Effector memory CD8-positive, alpha-beta T cell (primary cell): ENCODE data around the gene EYA2.

Experiments
- ATAC-seq: fragments of 150-1000 bp; cut with Tn5 transposase; replicated peaks from 2 replicates; pipeline ENCODE4 v1.10.0; 2021; ENCODE audit warnings: mild to moderate bottlenecking, moderate library complexity
- DNase-seq, 3 experiments: peaks; one replicate each; pipeline ENCODE4 v3.0.0; 2021
- H3K27ac Mint-ChIP-seq, 2 donors: one replicate each; pipeline ENCODE4 v1.8.0; 2022; ENCODE audit warnings: mild to moderate bottlenecking in 2 of 2, mixed read lengths in 2 of 2, moderate library complexity in 2 of 2
- H3K27me3 Mint-ChIP-seq, 2 donors: one replicate each; pipeline ENCODE4 v1.8.0; 2022; ENCODE audit warnings: mixed read lengths in 2 of 2
- H3K36me3 Mint-ChIP-seq: one replicate; pipeline ENCODE4 v1.8.0; 2022; ENCODE audit warnings: mild to moderate bottlenecking, moderate library complexity, mixed read lengths; ENCODE audit not compliant: insufficient read depth
- H3K4me1 Mint-ChIP-seq, 2 donors: one replicate each; pipeline ENCODE4 v1.8.0; 2022; ENCODE audit warnings: low read depth in 2 of 2, mixed read lengths in 2 of 2
- H3K4me3 Mint-ChIP-seq, 2 donors: one replicate each; pipeline ENCODE4 v1.8.0; 2022; ENCODE audit warnings: mild to moderate bottlenecking in 2 of 2, mixed read lengths in 2 of 2, moderate library complexity in 2 of 2
- H3K9me3 Mint-ChIP-seq, 2 donors: one replicate each; pipeline ENCODE4 v1.8.0; 2022; ENCODE audit warnings: mixed read lengths in 2 of 2

The EYA2 gene

DNA sequence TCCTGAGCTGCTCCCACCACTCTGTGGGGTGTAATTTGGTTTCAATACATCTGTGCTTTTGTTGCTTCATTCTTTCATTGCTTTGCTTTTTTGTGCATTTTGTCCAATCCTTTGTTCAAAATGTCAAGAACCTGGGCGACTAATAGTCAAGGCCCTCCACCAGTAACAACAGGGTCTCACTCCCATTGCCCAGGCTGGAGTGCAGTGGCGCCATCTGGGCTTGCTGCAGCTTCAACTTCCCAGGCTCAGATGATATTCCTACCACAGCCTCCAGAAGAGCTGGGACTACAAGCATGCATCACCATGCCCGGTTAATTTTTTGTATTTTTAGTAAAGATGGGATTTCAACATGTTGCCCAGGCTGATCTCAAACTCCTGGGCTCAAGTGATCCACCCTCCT lies 169.2 kb downstream of the EYA2 start:
- H3K4me3 Mint-ChIP-seq: no peak overlapping the region
- H3K9me3 Mint-ChIP-seq: no peaks in the 10 kb centered on the region
- no peak overlapping the region for H3K27ac Mint-ChIP-seq
- H3K36me3 Mint-ChIP-seq: no peaks in the 10 kb centered on the region
- no peak for ATAC-seq
- H3K27me3 Mint-ChIP-seq: peaks cover 7 to 40% of the 10 kb centered on the region in 2 donors
- no peak for DNase-seq
- H3K4me1 Mint-ChIP-seq: no peaks in the 10 kb centered on the region

DNA sequence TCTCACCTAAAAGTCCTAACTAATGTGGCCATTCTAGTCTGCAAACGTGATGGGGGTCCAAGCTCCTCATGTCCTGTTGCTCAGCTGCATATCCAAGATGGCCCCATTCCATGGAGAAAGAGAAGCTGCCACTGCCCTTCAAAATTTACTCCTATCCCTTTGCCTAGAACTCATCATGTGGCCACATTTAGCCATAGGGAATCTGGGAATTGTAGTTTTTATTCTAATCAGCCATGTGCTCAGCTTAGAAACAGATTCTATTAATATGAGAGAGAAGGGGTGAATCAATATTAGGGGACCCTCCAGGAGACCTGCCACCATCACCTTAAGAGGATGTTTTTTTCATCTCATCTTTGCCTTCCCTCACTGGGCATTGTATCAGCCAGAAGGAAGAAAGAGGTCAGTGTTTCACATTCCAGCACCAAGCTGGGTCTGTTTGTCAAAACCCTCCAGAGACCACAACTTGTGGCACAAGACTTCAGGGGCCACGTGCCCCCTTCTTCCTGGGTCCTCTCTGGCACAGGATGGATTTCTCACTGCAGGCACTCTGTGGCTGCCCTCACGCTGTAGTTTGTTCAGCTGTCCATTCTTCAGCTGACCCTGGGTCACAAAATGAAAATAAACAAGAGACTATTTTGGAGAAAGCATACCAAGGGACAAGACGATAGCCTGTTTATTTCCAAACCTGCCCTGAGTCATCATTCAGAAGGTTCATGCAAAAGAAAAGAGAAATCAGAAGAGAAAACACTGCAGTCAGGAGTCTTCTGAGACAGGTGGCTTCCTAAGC lies 172.0 kb downstream of the EYA2 start:
- H3K27me3 Mint-ChIP-seq: peaks cover 9 to 31% of the 10 kb centered on the region in 2 donors
- no peak for DNase-seq
- H3K4me3 Mint-ChIP-seq: no peak overlapping the region
- no peak overlapping the region for H3K27ac Mint-ChIP-seq
- H3K36me3 Mint-ChIP-seq: no peaks in the 10 kb centered on the region
- ATAC-seq: no peak
- H3K4me1 Mint-ChIP-seq: no peaks in the 10 kb centered on the region
- H3K9me3 Mint-ChIP-seq: no peaks in the 10 kb centered on the region

DNA sequence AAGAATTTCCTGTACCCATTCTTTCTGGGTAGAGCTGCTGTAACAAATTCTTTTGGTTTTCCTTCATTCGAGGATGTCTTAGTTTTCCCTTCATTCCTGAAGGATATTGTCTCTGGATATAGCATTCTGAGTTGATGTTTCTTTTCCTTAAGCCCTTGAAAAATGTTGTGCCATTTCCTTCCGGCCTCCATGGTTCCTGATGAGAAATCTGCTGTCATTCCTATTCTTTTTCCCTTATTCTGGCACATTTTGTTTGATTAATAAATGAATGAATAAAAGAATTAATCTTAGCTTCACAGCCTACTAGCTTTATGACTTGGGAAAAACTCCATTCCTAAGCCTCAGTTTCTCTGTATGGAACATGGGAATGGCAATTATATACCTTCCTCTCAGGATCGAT lies 173.1 kb downstream of the EYA2 start:
- Mint-ChIP-seq H3K27ac (no peak overlapping the region), H3K36me3 (no peaks in the 10 kb centered on the region), H3K4me3 (no peak overlapping the region), H3K9me3 (no peaks in the 10 kb centered on the region), H3K4me1 (no peaks in the 10 kb centered on the region), H3K27me3 (peaks cover 17 to 28% of the 10 kb centered on the region in 2 donors)
- no peak for ATAC-seq
- DNase-seq: no peak

DNA sequence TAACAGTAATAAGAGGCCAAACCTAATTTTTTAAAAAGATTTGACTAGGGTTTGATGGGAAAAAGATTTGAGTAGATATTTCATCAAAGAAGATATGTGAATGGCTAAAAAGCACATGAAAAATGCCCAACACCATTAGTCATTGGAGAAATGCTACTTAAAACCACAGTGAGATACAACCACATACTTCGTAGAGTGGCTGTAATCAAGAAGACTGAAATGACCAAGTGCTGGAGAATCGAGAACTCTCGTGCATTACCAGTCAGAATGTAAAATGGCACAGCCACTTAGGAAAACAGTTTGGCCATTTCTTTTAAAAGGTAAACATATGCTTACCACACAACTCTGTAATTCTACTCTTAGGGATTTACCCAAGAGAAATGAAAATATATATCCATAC lies 175.5 kb downstream of the EYA2 start:
- Mint-ChIP-seq H3K4me3 (no peak overlapping the region), H3K9me3 (no peaks in the 10 kb centered on the region), H3K4me1 (no peaks in the 10 kb centered on the region), H3K27ac (no peak overlapping the region), H3K36me3 (peaks cover 4% of the 10 kb centered on the region), H3K27me3 (peaks cover 10 to 35% of the 10 kb centered on the region in 2 donors)
- ATAC-seq: no peak
- DNase-seq: no peak

DNA sequence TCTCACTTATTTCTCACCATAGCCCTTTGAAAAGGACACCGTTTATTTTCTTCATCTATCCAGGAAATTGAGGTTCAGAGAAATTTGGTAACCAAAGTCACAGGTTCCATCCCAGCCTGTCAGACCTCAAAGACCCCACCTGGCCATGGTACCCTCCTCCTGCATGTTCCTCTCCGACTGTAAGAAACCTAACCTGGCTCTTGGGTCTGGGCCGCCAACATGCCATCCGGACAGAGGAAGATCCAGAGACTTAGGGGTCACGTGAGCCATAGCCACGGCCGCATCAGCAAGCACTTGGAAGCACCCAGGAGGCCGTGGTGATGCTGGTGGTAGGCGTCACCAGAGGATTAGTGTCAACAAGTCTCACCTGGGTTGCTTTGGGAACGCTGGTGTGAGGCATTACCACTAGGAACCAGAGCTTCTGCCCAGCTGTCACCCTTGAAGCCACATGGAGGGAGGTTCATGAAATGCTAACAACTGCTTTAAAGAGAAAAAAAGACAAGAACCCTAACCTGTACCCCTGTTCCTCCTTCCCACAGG lies 177.1 kb downstream of the EYA2 start:
- ATAC-seq (no peak), DNase-seq (no peak)
- Mint-ChIP-seq H3K4me3 (no peak overlapping the region), H3K27me3 (peaks cover 10 to 26% of the 10 kb centered on the region in 2 donors), H3K4me1 (no peaks in the 10 kb centered on the region), H3K9me3 (no peaks in the 10 kb centered on the region), H3K36me3 (peaks cover 4% of the 10 kb centered on the region), H3K27ac (no peak overlapping the region)

DNA sequence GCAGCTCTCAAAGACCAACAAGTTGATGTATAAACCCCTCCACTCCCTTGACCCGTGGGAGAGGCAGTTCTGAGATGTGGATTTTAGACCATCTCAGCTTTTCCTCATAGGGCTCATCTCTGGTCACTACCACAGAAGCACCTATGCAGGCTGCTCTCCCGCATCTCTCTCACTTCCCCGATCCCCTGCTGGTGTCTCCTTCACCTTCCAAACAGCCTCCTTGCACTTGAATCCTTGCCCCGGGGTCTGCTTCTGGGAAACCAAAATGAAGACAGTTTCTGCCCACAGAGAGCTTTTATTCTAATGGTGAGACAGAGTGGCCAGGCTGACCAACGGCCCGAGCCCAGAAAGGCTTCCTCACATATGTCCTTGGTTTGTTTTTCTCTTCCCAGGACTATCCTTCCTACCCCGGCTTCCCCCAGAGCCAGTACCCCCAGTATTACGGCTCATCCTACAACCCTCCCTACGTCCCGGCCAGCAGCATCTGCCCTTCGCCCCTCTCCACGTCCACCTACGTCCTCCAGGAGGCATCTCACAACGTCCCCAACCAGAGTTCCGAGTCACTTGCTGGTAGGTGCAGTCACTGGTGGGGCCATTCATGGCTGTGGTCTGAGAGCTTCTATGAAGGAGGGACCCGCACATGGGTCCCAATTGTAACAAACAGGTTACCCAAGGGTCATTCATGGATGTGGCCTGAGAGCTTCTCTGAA lies 179.3 kb downstream of the EYA2 start:
- H3K9me3 Mint-ChIP-seq: no peaks in the 10 kb centered on the region
- H3K4me3 Mint-ChIP-seq: no peak overlapping the region
- ATAC-seq (no peak), DNase-seq (no peak)
- no peak overlapping the region for H3K27ac Mint-ChIP-seq
- peaks cover 4% of the 10 kb centered on the region for H3K36me3 Mint-ChIP-seq
- no peaks in the 10 kb centered on the region for H3K4me1 Mint-ChIP-seq
- peaks cover 17 to 41% of the 10 kb centered on the region in 2 donors for H3K27me3 Mint-ChIP-seq

DNA sequence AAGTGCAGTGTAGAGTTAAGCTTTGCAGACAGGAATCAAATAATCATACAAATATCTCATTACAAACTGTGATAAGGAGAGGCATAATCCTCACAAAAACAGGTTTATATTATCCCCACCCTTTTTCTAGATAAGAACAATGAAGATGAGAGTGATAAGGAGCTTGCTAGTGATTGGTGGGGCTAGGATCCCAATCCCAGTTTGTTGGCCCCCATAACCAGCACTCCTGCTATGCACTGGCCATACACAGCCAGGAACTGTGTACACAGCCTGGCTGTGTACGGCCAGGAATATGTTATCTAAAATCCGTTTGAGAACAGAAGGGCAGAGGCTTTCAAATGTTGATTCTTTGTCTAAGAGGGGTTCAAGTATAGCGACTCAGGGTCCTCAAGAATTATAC lies 180.6 kb downstream of the EYA2 start:
- Mint-ChIP-seq H3K4me1 (no peaks in the 10 kb centered on the region), H3K9me3 (no peaks in the 10 kb centered on the region)
- no peak for ATAC-seq

DNA sequence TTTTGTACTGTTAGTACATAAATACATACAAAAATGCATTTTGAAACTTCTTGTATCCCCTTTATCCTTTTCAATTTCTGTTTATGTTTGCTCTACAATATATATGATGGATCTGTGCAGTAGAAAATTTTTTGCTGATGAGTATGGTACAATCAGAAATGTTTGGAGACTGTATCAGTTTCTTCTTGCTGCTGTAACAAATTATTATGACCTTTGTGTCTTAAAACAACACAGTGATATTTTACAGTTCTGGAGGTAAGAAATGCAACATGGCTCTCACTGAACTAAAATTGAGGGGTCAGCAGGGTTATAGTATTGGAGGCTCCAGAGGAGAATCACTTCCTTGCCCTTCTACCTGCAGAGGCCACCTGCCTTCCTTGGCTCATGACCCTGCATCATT lies 184.4 kb downstream of the EYA2 start:
- DNase-seq (no peak), ATAC-seq (no peak)
- H3K4me3 Mint-ChIP-seq: no peak overlapping the region
- no peaks in the 10 kb centered on the region for H3K4me1 Mint-ChIP-seq
- no peaks in the 10 kb centered on the region for H3K36me3 Mint-ChIP-seq
- peaks cover 32 to 35% of the 10 kb centered on the region in 2 donors for H3K27me3 Mint-ChIP-seq
- H3K9me3 Mint-ChIP-seq: no peaks in the 10 kb centered on the region
- no peak overlapping the region for H3K27ac Mint-ChIP-seq

More for the DNA sequence above, 180.6 kb downstream of the EYA2 start:
- Mint-ChIP-seq H3K36me3 (peaks cover 4% of the 10 kb centered on the region), H3K4me3 (no peak overlapping the region), H3K27me3 (peaks cover 30 to 41% of the 10 kb centered on the region in 2 donors), H3K27ac (no peak overlapping the region)
- no peak for DNase-seq

DNA sequence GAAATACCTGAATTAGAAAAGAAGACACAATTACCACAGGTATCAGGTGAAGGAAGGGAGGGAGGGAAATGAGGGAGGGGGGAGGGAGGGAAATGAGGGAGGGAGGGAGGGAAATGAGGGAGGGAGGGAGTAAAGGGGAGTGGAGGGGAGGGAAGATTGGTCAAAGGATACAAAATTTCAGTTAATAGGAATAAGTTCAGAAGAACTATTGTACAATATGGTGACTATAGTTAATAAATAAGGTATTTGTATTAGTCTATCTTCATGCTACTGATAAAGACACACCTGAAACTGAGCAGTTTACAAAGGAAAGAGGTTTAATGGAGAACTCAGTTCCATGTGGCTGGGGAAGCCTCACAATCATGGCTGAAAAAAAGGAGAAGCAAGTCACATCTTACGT lies 185.7 kb downstream of the EYA2 start:
- DNase-seq: no peak
- Mint-ChIP-seq H3K9me3 (no peaks in the 10 kb centered on the region), H3K36me3 (no peaks in the 10 kb centered on the region), H3K27ac (no peak overlapping the region), H3K4me3 (no peak overlapping the region), H3K27me3 (peaks cover 32% of the 10 kb centered on the region in 2 donors), H3K4me1 (no peaks in the 10 kb centered on the region)
- no peak for ATAC-seq

DNA sequence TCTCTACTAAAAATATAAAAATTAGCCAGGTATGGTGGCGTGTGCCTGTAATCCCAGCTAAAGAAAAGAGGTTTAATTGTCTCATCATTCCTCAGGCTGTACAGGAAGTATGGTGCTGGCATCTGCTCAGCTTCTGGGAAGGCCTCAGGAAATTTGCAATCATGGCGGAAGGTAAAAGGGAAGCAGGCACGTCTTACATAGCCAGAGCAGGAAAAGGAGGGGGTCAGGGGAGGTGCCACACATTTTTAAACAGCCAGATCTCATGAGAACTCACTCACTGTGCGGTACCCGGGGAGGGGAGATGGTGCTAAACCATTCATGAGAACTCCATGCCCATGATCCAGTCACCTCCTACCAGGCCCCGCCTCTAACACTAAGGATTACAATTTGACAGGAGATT lies 191.7 kb downstream of the EYA2 start:
- Mint-ChIP-seq H3K4me3 (no peak overlapping the region), H3K27ac (no peak overlapping the region), H3K4me1 (no peaks in the 10 kb centered on the region), H3K9me3 (no peaks in the 10 kb centered on the region), H3K36me3 (no peaks in the 10 kb centered on the region), H3K27me3 (peaks cover 15 to 50% of the 10 kb centered on the region in 2 donors)
- DNase-seq (no peak), ATAC-seq (no peak)

DNA sequence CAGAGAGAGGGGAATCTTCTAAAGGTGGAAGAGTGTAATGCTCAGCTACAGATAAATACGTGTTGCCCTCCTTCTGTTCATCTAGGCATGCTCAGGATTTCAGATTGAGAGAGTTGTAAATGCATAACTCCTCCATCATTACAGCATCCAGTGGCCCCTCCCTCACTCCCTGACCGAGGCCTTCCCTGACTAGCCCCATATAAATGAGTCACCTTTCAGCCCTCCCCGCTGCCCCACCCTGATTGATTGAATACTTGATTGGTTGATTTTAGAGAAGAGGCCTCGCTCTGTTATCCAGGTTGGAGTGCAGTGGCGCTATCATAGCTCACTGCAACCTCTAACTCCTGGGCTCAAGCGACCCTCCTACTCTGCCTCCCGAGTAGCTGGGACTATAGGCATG lies 193.7 kb downstream of the EYA2 start:
- H3K27ac Mint-ChIP-seq: no peak overlapping the region
- no peak for ATAC-seq
- H3K9me3 Mint-ChIP-seq: no peaks in the 10 kb centered on the region
- H3K4me1 Mint-ChIP-seq: no peaks in the 10 kb centered on the region
- DNase-seq: no peak
- no peak overlapping the region for H3K4me3 Mint-ChIP-seq
- H3K27me3 Mint-ChIP-seq: peaks cover 15 to 58% of the 10 kb centered on the region in 2 donors
- H3K36me3 Mint-ChIP-seq: no peaks in the 10 kb centered on the region

DNA sequence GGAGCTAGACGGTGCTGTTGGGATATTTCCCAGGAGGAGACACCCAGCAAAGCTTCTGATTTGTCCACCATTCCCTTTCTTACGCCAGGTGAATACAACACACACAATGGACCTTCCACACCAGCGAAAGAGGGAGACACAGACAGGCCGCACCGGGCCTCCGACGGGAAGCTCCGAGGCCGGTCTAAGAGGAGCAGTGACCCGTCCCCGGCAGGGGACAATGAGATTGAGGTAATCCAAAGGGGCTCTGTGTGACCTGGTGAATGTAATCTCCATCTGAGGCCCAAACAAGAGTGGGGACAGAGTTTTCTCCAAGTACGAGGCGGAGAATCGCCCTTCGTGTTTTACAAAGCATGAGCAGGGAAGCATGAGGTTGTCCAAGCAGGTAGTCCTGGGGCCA lies 194.5 kb downstream of the EYA2 start:
- ATAC-seq (no peak), DNase-seq (no peak)
- H3K4me1 Mint-ChIP-seq: no peaks in the 10 kb centered on the region
- no peak overlapping the region for H3K27ac Mint-ChIP-seq
- no peaks in the 10 kb centered on the region for H3K36me3 Mint-ChIP-seq
- H3K9me3 Mint-ChIP-seq: no peaks in the 10 kb centered on the region
- no peak overlapping the region for H3K4me3 Mint-ChIP-seq
- H3K27me3 Mint-ChIP-seq: peaks cover 19 to 58% of the 10 kb centered on the region in 2 donors

DNA sequence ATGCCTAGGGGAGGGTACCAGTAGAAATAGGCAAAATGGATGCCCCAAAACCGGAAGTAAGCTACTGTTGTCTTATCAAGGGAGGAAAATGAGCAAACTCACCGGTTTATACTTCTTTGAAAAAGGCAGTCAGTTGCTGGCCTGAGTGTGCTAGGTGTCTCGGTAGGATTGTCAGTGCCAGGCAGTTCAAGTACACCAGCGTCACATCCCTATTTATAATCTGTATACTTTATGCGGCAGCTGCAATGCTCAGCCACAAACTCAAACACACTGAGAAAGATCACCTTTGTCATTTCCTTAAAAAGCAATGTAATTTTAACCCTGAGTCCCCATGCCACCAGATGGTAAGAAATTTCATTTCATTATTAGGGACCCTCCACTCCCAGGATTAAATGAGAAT lies 196.2 kb downstream of the EYA2 start:
- no peaks in the 10 kb centered on the region for H3K36me3 Mint-ChIP-seq
- no peak for ATAC-seq
- H3K27me3 Mint-ChIP-seq: peaks cover 24 to 63% of the 10 kb centered on the region in 2 donors
- H3K4me1 Mint-ChIP-seq: no peaks in the 10 kb centered on the region
- H3K9me3 Mint-ChIP-seq: no peaks in the 10 kb centered on the region
- no peak overlapping the region for H3K4me3 Mint-ChIP-seq
- no peak overlapping the region for H3K27ac Mint-ChIP-seq
- no peak for DNase-seq
